ENCODE results near the gene COL4A2. TPM values are rescaled to one million over a fixed set of nuclear protein-coding genes. Genes with fewer than 3 reads are reported as not detected.

Gene COL4A2
- total RNA-seq, 4 donors from 2014 or later, result 97.6 to 193 (median 131) TPM

DNA sequence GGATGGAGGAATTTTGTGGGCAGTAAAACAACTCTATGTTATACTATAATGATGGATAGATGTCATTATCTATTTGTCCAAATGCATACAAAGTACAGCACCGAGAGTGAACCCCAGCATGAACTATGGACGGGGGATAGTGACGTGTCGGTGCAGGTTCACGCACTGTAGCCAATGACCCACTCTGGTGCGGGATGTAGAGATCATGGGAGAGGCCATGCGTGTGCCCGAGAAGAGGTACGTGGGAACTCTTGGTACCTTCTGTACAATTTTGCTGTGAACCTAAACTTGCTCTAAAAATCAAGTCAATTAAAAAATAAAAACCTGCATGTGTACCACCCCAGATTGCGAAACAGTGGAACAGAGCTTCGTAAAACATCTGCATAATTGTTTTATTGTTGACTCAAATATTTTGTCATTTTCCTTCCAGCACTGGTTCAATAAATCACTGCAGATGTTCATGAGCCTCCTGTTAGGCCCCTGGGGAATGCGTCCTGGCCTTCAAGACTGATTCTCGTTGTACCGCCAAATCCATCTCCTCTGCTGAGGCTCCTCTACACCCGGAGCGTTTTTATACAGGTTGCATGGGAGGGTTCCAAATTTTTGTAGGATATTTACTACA is 31.0 kb upstream of the COL4A2 start:
- H3K4me1 ChIP-seq, result peaks cover 0 to 9% of the 10 kb centered on the region in 2 donors
- 76 to 77% methylated on average over 16 of the region's 16 CpGs for WGBS, 2 donors
- no peaks in the 10 kb centered on the region for H3K9me3 ChIP-seq
- intact Hi-C loops (cut with DNase I), result no loop called here
- H3K4me3 ChIP-seq (replicated peaks in 1 of 3), result no peak overlapping the region
- TF ChIP-seq POLR2A (IDR thresholded peaks at IDR 0.05), result no peak
- TF ChIP-seq, protein P1, sequence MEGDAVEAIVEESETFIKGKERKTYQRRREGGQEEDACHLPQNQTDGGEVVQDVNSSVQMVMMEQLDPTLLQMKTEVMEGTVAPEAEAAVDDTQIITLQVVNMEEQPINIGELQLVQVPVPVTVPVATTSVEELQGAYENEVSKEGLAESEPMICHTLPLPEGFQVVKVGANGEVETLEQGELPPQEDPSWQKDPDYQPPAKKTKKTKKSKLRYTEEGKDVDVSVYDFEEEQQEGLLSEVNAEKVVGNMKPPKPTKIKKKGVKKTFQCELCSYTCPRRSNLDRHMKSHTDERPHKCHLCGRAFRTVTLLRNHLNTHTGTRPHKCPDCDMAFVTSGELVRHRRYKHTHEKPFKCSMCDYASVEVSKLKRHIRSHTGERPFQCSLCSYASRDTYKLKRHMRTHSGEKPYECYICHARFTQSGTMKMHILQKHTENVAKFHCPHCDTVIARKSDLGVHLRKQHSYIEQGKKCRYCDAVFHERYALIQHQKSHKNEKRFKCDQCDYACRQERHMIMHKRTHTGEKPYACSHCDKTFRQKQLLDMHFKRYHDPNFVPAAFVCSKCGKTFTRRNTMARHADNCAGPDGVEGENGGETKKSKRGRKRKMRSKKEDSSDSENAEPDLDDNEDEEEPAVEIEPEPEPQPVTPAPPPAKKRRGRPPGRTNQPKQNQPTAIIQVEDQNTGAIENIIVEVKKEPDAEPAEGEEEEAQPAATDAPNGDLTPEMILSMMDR (IDR thresholded peaks at IDR 0.05), result no peak
- no peaks in the 10 kb centered on the region for H3K36me3 ChIP-seq
- H3K27me3 ChIP-seq, result no peaks in the 10 kb centered on the region
- no peak overlapping the region for H3K27ac ChIP-seq
- DNase-seq, result no peak

DNA sequence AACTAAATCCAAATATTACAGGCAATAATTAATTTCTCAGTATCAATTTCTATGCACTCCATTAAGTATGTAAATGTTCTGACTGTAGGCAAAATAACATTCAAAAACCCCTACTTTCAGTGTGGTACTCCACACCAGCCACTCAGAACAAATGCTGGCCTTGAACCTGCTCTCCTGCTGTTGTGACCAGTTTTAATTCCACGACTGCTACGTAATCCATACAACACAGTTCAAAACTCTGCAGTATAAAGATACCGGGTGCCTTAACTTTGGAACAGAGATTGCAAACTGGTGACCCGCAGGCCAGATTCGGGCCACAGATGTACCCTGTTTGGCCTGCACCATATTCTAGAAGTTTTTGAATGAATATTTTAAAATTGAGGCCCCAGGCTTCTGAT is 30.5 kb upstream of the COL4A2 start:
- Histone ChIP-seq H3K27ac (no peak overlapping the region), H3K27me3 (no peaks in the 10 kb centered on the region), H3K4me1 (peaks cover 0 to 9% of the 10 kb centered on the region in 2 donors), H3K4me3 (replicated peaks in 1 of 3) (no peak overlapping the region), H3K36me3 (no peaks in the 10 kb centered on the region), H3K9me3 (no peaks in the 10 kb centered on the region)
- TF ChIP-seq POLR2A (IDR thresholded peaks at IDR 0.05), result no peak
- TF ChIP-seq, protein P1 (IDR thresholded peaks at IDR 0.05), result no peak
- no peak for DNase-seq
- intact Hi-C loops (cut with DNase I), result no loop called here
- WGBS, 2 donors, result 88 to 92% methylated on average over 5 of the region's 5 CpGs

DNA sequence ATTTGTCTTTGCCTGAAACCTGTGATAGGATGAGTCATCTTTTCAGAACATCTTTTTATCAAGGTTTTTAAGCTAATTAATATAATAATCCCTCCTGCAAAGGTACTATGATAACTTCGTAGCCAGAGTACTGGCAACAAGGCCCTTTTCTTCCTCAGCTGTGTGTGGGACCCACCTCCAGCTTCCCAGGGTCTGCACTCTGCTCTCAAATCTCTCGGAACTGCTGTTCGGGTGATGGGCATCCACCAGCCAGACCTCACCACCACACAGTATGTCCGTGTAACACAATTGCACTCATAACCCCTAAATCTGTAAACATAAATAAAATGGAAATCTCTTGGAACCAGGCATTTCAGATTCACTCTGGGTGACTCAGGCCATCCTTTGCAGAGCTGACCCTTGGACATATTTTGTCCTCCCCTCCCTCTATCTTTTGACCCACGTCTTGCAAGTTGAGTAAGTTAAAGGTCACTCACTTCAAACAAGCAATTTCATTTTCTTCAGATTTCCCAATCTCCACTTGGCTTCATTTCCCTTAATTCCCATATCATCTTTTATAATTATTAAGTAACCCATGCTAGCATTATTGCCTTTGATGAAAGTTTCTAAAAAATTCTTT is 29.6 kb upstream of the COL4A2 start:
- H3K36me3 ChIP-seq, result no peaks in the 10 kb centered on the region
- no peak for DNase-seq
- H3K9me3 ChIP-seq, result no peaks in the 10 kb centered on the region
- 78 to 86% methylated on average over 5 of the region's 5 CpGs for WGBS, 2 donors
- no peak overlapping the region for H3K4me3 ChIP-seq (replicated peaks in 1 of 3)
- H3K4me1 ChIP-seq, result peaks cover 4 to 9% of the 10 kb centered on the region in 2 donors
- TF ChIP-seq, protein P1 (IDR thresholded peaks at IDR 0.05), result no peak
- TF ChIP-seq POLR2A (IDR thresholded peaks at IDR 0.05), result no peak
- intact Hi-C loops (cut with DNase I), result no loop called here
- no peaks in the 10 kb centered on the region for H3K27me3 ChIP-seq
- no peak overlapping the region for H3K27ac ChIP-seq

DNA sequence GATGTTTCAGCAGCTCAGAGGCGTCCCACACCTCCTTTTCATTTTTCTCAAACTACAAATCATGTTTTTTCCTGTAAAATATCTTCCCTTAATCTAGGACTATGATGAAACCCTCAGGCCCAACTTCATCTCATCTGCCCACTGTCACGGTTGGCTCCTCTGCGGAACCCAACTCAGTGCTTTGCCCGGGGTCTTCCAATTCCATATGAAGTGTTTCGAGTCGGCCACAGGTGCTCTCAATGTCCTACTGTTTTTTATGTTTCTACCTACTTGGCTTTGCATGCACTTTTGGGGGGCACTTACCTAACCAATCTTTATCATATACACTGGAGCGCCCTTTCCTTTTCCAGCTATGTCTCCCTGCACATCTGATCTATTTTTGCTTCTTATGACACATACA is 28.2 kb upstream of the COL4A2 start:
- 92 to 95% methylated on average over 7 of the region's 7 CpGs for WGBS, 2 donors
- H3K9me3 ChIP-seq, result no peaks in the 10 kb centered on the region
- intact Hi-C loops (cut with DNase I), result no loop called here
- no peak for DNase-seq
- no peaks in the 10 kb centered on the region for H3K36me3 ChIP-seq
- H3K27ac ChIP-seq, result no peak overlapping the region
- H3K4me1 ChIP-seq, result peaks cover 7 to 9% of the 10 kb centered on the region in 2 donors
- TF ChIP-seq POLR2A (IDR thresholded peaks at IDR 0.05), result no peak
- TF ChIP-seq, protein P1 (IDR thresholded peaks at IDR 0.05), result no peak
- H3K4me3 ChIP-seq (replicated peaks in 1 of 3), result no peak overlapping the region
- H3K27me3 ChIP-seq, result no peaks in the 10 kb centered on the region

DNA sequence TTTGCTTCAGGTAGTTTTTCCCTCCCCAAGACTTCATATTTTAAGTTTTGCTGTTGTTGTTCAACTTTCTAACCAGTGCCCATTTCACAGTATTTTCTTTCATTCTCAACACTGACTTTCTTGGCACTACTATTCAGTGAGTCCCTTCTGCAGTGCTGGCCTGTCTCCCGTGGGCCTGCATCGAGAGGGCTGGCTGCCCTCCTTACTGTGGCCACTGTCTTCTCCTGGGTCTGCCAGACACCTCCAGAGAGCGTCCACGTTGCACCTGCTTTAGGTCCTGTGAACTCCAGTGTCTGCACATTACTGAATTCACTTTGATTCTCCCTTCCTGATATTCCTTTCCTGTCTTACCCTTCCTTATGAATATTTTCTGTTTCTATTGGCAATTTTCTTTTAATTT is 27.4 kb upstream of the COL4A2 start:
- DNase-seq, result no peak
- Histone ChIP-seq H3K4me3 (replicated peaks in 1 of 3) (no peak overlapping the region), H3K27ac (no peak overlapping the region), H3K27me3 (no peaks in the 10 kb centered on the region), H3K4me1 (peaks cover 6 to 7% of the 10 kb centered on the region in 2 donors), H3K9me3 (no peaks in the 10 kb centered on the region), H3K36me3 (no peaks in the 10 kb centered on the region)
- TF ChIP-seq, protein P1 (IDR thresholded peaks at IDR 0.05), result no peak
- 78 to 88% methylated on average over 4 of the region's 4 CpGs for WGBS, 2 donors
- intact Hi-C loops (cut with DNase I), result no loop called here
